Esophagus muscularis mucosa (tissue), 4 donors: ENCODE data around the gene SLC2A8. TPM values are rescaled to one million over a fixed set of nuclear protein-coding genes. Genes with fewer than 3 reads are reported as not detected.
A peak's percentile ranks its signal among the peaks of the same experiment; 100 is the strongest.

Experiments
- DNase-seq: peaks from one replicate; pipeline ENCODE4 v3.0.0-alpha.2; 2017; ENCODE audit errors: extremely low spot score
- H3K27ac ChIP-seq, 4 donors: fragments of 200-600 bp; sonication (generic); replicated peaks in 1 of 4; 1 replicate in 3 of 4; 2 replicates in 1 of 4; pipeline ENCODE4 v1.5.1; 2016 to 2019; ENCODE audit warnings: mild to moderate bottlenecking in 1 of 4
- H3K27me3 ChIP-seq, 4 donors: fragments of 200-600 bp; sonication (generic); one replicate each; pipeline versions ENCODE4 v1.5.1 to v1.6.0; 2016 to 2019
- H3K36me3 ChIP-seq, 4 donors: fragments of 200-600 bp; sonication (generic); one replicate each; pipeline ENCODE4 v1.5.1; 2016 to 2019
- H3K4me1 ChIP-seq, 4 donors: fragments of 200-600 bp; sonication (generic); one replicate each; pipeline ENCODE4 v1.5.1; 2016 to 2019
- H3K4me3 ChIP-seq, 4 donors: fragments of 200-600 bp; sonication (generic); 1 replicate in 2 of 4; 2 replicates in 2 of 4; pipeline ENCODE4 v1.5.1; 2016 to 2019; ENCODE audit warnings: mild to moderate bottlenecking in 4 of 4, moderate library complexity in 1 of 4
- H3K9me3 ChIP-seq, 4 donors: fragments of 200-600 bp; sonication (generic); 1 replicate in 3 of 4; 2 replicates in 1 of 4; pipeline ENCODE4 v1.5.1; 2016 to 2019
- EP300 ChIP-seq: sonication (generic); formaldehyde crosslinking; IDR thresholded peaks from one replicate; pipeline ENCODE4 v1.6.1; 2017; ENCODE audit warnings: antibody characterized with exemption
- POLR2A ChIP-seq: fragments of 450-650 bp; IDR thresholded peaks from one replicate; pipeline ENCODE4 v1.6.1; 2017; ENCODE audit warnings: antibody characterized with exemption, moderate library complexity, mild to moderate bottlenecking, low read depth
- POLR2AphosphoS5 ChIP-seq, 2 donors: sonication (generic); formaldehyde crosslinking; IDR thresholded peaks; one replicate each; pipeline ENCODE4 v1.6.1; 2017; ENCODE audit warnings: antibody characterized with exemption in 2 of 2
- WGBS: methylation state at CpG from one replicate; pipeline ENCODE4 v1.1.5; 2018; 5-methylcytosine and 5-hydroxymethylcytosine counted together
- intact Hi-C: fragments of 100-400 bp; cut with DNase I; formaldehyde crosslinking; loops from one replicate; pipeline ENCODE4 v1.15.1; 2023
- total RNA-seq, 4 donors: library from RNA; depleted of rRNA; stranded (reverse); fragments of >200 nt; gene quantifications; one replicate each; pipeline versions ENCODE4 v1.1.0 to v1.2.1, GENCODE V29; 2016
- TF ChIP-seq, protein P1 (sequence below), 3 experiments: fragments of 200-600 bp in 2 of 3; fragments of 450-650 bp in 1 of 3; sonication (generic) in 2 of 3; IDR thresholded peaks; one replicate each; pipeline ENCODE4 v1.5.1; 2017 to 2019; ENCODE audit warnings: antibody characterized with exemption in 3 of 3, mild to moderate bottlenecking in 2 of 3, moderate library complexity in 1 of 3

Gene SLC2A8
- total RNA-seq, 4 donors from 2014 or later = 27.0 to 34.5 (median 31.7) TPM

DNA sequence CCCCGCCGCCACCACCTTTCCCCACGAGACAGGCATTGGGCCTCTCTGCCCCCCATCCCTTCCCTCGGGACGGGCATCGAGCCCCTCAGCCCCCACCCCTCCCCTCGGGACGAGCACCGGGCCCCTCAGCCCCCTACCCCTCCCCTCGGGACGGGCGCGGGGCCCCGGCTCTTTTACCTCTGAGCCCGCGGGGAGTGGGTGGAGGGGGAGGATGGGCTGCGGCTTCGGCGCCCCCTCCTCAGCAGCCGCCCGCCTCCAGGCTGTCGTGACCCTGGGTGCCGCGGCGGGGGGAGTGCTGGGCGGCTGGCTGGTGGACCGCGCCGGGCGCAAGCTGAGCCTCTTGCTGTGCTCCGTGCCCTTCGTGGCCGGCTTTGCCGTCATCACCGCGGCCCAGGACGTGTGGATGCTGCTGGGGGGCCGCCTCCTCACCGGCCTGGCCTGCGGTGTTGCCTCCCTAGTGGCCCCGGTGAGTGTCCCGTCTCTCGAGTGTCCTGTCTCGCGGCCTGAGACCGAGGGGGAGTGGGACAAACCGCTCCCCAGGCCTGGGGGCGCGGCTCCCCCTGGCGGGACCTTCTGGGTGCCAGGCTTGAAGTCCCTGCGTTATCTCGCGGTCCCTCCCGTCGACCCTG is 791 bp downstream of the SLC2A8 start:
- Histone ChIP-seq H3K27ac (peak overlapping the region; percentile 90 to 98 (median 96)), H3K4me1 (peaks cover 14 to 32% (median 27%) of the 10 kb centered on the region in 4 donors), H3K4me3 (peak overlapping the region; percentile 73 to 98 (median 94)), H3K9me3 (no peaks in the 10 kb centered on the region), H3K36me3 (peaks cover 0 to 36% (median 21%) of the 10 kb centered on the region in 4 donors), H3K27me3 (no peaks in the 10 kb centered on the region)
- 0% methylated on average over 1 of the region's 55 CpGs for WGBS
- no peak for TF ChIP-seq POLR2AphosphoS5 (IDR thresholded peaks at IDR 0.05)
- TF ChIP-seq, protein P1, sequence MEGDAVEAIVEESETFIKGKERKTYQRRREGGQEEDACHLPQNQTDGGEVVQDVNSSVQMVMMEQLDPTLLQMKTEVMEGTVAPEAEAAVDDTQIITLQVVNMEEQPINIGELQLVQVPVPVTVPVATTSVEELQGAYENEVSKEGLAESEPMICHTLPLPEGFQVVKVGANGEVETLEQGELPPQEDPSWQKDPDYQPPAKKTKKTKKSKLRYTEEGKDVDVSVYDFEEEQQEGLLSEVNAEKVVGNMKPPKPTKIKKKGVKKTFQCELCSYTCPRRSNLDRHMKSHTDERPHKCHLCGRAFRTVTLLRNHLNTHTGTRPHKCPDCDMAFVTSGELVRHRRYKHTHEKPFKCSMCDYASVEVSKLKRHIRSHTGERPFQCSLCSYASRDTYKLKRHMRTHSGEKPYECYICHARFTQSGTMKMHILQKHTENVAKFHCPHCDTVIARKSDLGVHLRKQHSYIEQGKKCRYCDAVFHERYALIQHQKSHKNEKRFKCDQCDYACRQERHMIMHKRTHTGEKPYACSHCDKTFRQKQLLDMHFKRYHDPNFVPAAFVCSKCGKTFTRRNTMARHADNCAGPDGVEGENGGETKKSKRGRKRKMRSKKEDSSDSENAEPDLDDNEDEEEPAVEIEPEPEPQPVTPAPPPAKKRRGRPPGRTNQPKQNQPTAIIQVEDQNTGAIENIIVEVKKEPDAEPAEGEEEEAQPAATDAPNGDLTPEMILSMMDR (IDR thresholded peaks at IDR 0.05) = peak; percentile 38 to 45 (median 40)
- TF ChIP-seq EP300 = no peak
- TF ChIP-seq POLR2A = no peak
- intact Hi-C loops = loop anchor here (2.0 kb wide), 1 partner anchor 53 kb away; the partner anchor contains the start of genes LRSAM1 and RPL12
- no peak for DNase-seq

DNA sequence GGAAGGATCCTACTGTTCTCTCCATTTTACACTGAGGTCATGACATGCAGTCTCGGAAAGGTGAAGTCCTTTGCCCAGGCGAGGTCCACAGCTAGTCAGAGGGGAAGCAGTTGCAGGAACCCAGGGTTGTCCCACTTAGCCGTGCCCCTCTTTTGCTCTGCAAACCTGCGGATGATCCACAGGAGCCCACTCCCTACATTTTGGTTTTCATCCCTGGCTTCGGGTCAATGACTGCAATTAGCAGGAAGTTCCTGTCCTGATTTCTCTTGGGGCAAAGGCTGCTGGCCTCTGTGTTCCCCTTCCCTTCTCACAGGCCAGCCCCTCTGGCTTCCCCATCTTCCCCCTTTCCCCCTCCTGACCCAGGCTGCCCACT is 1.3 kb downstream of the SLC2A8 start:
- Histone ChIP-seq H3K27me3 (no peaks in the 10 kb centered on the region), H3K9me3 (no peaks in the 10 kb centered on the region), H3K4me1 (peaks cover 14 to 32% (median 27%) of the 10 kb centered on the region in 4 donors), H3K36me3 (peaks cover 0 to 37% (median 20%) of the 10 kb centered on the region in 4 donors), H3K27ac (peak overlapping the region; percentile 90 to 98 (median 96)), H3K4me3 (peak overlapping the region; percentile 73 to 98 (median 94))
- intact Hi-C loops = no loop called here
- no peak for TF ChIP-seq POLR2AphosphoS5 (IDR thresholded peaks at IDR 0.05)
- DNase-seq = no peak
- 67% methylated on average over 3 of the region's 5 CpGs for WGBS

DNA sequence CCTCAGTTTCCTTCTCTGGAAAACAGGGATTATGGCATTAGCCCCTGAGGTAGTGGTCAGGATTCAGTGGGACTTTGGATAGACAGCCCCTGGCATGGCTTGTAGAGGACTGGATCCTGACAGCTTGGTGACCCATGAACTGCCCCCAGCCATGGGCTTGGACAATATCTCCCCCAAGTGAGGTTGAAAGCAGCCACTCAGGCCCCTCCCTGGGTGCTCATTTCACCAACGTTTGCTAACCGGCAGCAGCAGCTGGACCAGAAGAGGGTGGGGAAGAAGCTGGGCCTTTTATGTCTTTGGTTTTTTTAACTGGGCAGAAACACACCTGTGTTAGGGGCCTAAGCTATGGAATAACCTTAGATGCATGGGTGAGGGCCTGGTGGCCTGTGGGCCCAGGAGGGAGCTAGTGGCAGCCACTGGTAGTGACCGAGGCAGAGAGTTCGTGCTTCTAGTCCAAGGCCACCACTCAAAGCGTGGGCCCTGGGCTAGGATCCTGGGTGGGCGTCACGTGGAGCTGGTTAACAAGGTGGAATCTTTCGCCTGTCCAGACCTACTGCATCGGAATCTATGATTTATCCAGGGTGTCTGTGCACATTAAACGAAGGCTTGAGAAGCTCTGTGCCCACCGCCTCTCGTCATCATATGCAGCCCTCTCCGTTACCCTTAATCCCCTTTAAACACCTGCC is 1.9 kb downstream of the SLC2A8 start:
- H3K27me3 ChIP-seq = no peaks in the 10 kb centered on the region
- no peak overlapping the region for H3K27ac ChIP-seq
- TF ChIP-seq, protein P1 (IDR thresholded peaks at IDR 0.05) = no peak
- TF ChIP-seq POLR2A (no peak), EP300 (no peak), POLR2AphosphoS5 (IDR thresholded peaks at IDR 0.05) (no peak)
- H3K9me3 ChIP-seq = no peaks in the 10 kb centered on the region
- no peak for DNase-seq
- H3K4me3 ChIP-seq = peak overlapping the region in 3 of 4 donors; percentile 73 to 98 (median 96)
- intact Hi-C loops = no loop called here
- H3K36me3 ChIP-seq = peaks cover 0 to 43% (median 26%) of the 10 kb centered on the region in 4 donors
- H3K4me1 ChIP-seq = peaks cover 14 to 32% (median 27%) of the 10 kb centered on the region in 4 donors
- 88% methylated on average over 13 of the region's 13 CpGs for WGBS

DNA sequence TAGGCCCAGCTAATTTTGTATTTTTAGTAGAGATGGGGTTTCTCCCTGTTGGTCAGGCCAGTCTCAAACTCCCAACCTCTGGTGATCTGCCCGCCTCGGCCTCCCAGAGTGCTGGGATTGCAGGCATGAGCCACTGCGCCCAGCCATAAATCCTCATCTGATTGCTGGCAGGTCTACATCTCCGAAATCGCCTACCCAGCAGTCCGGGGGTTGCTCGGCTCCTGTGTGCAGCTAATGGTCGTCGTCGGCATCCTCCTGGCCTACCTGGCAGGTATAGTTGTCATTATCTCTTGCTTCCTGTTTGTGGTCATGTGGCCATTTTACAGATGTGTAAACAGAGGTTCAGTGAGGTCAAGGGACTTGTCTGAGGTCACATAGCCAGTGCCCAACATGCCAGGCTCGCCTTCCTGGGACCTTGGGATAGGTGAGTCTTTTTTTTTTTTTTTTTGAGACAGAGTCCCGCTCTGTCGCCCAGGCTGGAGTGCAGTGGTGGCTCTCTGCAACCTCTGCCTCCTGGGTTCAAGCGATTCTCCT is 2.8 kb downstream of the SLC2A8 start:
- Histone ChIP-seq H3K4me1 (peaks cover 14 to 32% (median 27%) of the 10 kb centered on the region in 4 donors), H3K9me3 (no peaks in the 10 kb centered on the region), H3K4me3 (no peak overlapping the region), H3K27ac (no peak overlapping the region), H3K36me3 (peaks cover 4 to 52% (median 35%) of the 10 kb centered on the region in 4 donors), H3K27me3 (no peaks in the 10 kb centered on the region)
- DNase-seq = no peak
- intact Hi-C loops = no loop called here
- WGBS = 96% methylated on average over 13 of the region's 14 CpGs
- TF ChIP-seq POLR2AphosphoS5 (IDR thresholded peaks at IDR 0.05) (no peak), EP300 (no peak), POLR2A (no peak)
- TF ChIP-seq, protein P1 (IDR thresholded peaks at IDR 0.05) = no peak
